Muscle layer of duodenum (tissue), 2 donors: ENCODE data around the gene CCDC88A.
A peak's percentile ranks its signal among the peaks of the same experiment; 100 is the strongest.

Source experiments
- H3K27ac ChIP-seq: one replicate; pipeline ENCODE4 v1.7.0; 2013; ENCODE audit warnings: mild to moderate bottlenecking, low read length
- H3K27me3 ChIP-seq: one replicate; pipeline ENCODE4 v1.7.0; 2013; ENCODE audit warnings: low read depth, mild to moderate bottlenecking, control low read depth, low read length
- H3K36me3 ChIP-seq, 2 donors: one replicate each; pipeline ENCODE4 v1.7.0; 2013; ENCODE audit warnings: low read length in 2 of 2, control low read depth in 1 of 2, mild to moderate bottlenecking in 1 of 2; ENCODE audit not compliant: insufficient read depth in 2 of 2, control insufficient read depth in 1 of 2
- H3K4me1 ChIP-seq, 2 donors: one replicate each; pipeline ENCODE4 v1.7.0; 2013; ENCODE audit warnings: low read length in 2 of 2, mild to moderate bottlenecking in 2 of 2, control low read depth in 1 of 2, moderate library complexity in 1 of 2; ENCODE audit not compliant: insufficient read depth in 2 of 2, control insufficient read depth in 1 of 2
- H3K4me3 ChIP-seq, 2 donors: one replicate each; pipeline ENCODE4 v1.7.0; 2013; ENCODE audit warnings: low read length in 2 of 2, low read depth in 1 of 2, mild to moderate bottlenecking in 1 of 2
- H3K9me3 ChIP-seq, 2 donors: one replicate each; pipeline ENCODE4 v1.7.0; 2013; ENCODE audit warnings: low read length in 2 of 2, control low read depth in 1 of 2, mild to moderate bottlenecking in 1 of 2; ENCODE audit not compliant: control insufficient read depth in 1 of 2
- donor health status: healthy.

Gene CCDC88A

DNA sequence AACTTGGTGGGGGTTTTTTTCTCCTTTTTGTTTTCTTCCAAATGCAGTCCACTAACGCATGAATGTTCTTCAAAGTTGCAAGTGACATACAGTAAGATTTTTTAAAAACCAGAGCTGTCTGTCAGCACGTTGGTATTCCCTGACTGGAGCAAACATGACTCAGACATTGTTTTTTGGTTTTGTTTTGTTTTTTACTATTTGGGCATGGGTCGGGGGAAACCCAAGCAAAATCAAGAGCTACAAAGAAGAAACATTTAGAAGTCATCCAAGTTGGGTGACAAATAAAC, 726 bp upstream of the CCDC88A start:
- Histone ChIP-seq H3K36me3 (no peaks in the 10 kb centered on the region), H3K4me1 (peaks cover 4 to 8% of the 10 kb centered on the region in 2 donors), H3K27ac (no peak overlapping the region), H3K9me3 (no peaks in the 10 kb centered on the region), H3K4me3 (peak overlapping the region; percentile 96 to 98), H3K27me3 (no peaks in the 10 kb centered on the region)

DNA sequence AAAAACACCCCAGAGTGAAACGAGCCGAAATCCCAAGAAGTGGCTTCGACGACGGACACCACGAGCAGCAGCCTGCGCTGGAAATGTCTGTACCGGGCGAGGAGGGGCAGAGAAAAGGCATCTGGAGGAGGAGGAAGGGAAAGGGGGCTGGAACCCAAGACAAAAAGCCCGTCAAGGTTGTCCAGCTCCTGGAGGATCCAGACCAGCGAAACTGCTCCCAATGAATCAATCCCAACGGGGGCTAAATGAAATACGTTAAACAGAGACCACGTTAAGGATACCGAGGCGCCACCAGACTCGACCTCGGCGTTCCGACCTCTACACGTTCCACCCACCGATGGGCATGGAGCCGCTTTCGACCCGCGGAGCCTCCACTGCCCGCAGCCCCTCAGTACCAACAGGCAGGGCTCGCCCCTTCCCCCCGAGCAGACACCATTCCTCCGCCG, 400 bp downstream of the CCDC88A start:
- Histone ChIP-seq H3K27ac (peak overlapping the region; percentile 73), H3K4me1 (peaks cover 4 to 8% of the 10 kb centered on the region in 2 donors)

DNA sequence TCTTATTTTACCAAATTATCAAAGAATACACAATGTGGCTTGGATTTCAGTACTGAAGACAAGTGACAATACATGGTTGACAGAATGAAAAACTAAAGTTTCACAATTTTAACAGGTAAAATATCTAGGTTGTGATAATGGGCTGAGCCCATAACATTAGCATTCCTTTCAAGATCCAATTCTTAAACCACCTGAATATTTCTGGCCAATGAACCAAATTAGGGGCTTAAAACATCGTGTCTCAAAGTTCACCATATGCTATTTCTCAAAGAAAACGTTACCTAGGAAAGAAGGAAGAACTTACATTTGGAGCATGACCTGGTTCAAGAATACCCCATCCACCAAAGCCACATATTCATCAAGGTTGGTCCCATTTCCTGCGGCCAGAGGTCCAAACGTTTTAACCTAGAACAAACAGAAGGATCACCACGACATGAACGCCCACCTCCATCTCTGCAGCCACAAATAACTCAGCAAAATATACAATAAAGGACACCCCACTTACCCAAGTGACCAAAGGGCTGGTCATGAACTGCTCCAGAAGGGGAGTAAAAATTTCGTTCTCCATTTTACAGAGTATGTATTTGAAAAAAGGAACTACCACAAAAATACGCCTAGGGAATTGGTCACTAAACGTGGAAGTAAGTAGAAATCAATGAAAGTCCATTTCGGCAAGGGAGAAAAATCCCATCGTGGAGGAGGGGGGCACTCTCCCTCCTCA, 984 bp downstream of the CCDC88A start:
- H3K27ac ChIP-seq: peak overlapping the region; percentile 73
- H3K4me1 ChIP-seq: peaks cover 4 to 8% of the 10 kb centered on the region in 2 donors
- H3K36me3 ChIP-seq: no peaks in the 10 kb centered on the region
- no peaks in the 10 kb centered on the region for H3K9me3 ChIP-seq
- H3K27me3 ChIP-seq: no peaks in the 10 kb centered on the region
- peak overlapping the region; percentile 96 to 98 for H3K4me3 ChIP-seq

More for the DNA sequence above, 400 bp downstream of the CCDC88A start:
- no peaks in the 10 kb centered on the region for H3K36me3 ChIP-seq
- peak overlapping the region; percentile 96 to 98 for H3K4me3 ChIP-seq
- H3K9me3 ChIP-seq: no peaks in the 10 kb centered on the region
- H3K27me3 ChIP-seq: no peaks in the 10 kb centered on the region

DNA sequence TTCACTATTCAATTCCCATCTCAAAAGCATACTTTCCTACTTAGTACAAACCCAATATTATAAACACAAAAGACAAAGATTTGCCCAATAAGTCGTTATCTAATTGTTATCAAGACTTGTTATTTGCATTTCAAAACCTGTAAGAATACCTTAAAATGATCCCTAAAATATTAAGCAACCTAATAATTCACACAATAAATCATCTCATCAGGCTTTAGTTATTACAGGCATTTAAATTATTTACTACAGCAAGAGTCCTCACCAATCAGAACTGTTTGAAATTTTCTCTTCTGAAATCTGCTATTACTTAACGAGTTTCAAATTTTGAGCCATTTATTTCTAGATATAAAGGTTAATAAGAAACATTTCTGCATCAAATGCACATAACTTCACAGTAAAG, 1.6 kb downstream of the CCDC88A start:
- Histone ChIP-seq H3K27me3 (no peaks in the 10 kb centered on the region), H3K4me3 (peak overlapping the region; percentile 96 to 98), H3K36me3 (no peaks in the 10 kb centered on the region), H3K9me3 (no peaks in the 10 kb centered on the region), H3K27ac (peak overlapping the region; percentile 26), H3K4me1 (peaks cover 4 to 8% of the 10 kb centered on the region in 2 donors)

DNA sequence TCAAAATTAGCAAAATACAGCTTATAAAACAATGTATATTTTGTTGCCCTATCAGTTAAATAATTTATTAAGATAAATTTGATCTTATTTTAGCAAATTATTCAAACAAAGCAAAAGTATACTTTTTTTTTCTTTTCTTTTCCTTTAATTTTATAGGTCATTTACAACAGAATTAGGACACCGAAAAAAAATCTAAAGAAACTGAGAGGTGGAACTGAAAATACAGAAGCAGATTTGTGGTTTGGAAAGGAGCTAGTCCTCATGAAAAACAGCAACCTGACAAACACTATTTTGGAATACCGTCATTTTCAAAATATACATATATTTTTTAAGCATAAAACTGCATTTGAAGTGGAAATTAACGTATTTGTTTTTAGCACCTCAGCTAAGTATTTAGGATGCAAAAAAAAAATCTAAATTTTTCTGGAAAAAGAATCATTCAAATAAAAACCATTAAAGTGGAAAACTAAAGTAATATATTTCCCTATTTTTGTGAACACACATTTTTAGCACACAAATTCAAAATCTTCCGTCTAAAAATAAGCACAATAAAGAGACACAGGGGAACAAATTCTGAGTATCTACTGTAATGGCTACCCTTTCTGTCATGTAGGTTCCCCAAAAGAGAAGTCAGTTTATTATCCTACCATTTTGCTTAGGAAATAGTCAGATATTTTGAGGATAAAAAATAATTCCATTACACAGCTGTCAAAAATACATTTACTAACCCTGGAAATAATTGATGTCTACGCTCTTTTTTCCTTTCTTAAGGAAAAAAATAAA, 2.7 kb downstream of the CCDC88A start:
- H3K4me1 ChIP-seq: peaks cover 4 to 8% of the 10 kb centered on the region in 2 donors
- H3K27me3 ChIP-seq: no peaks in the 10 kb centered on the region
- no peak overlapping the region for H3K27ac ChIP-seq
- no peaks in the 10 kb centered on the region for H3K9me3 ChIP-seq
- H3K36me3 ChIP-seq: no peaks in the 10 kb centered on the region
- H3K4me3 ChIP-seq: no peak overlapping the region

DNA sequence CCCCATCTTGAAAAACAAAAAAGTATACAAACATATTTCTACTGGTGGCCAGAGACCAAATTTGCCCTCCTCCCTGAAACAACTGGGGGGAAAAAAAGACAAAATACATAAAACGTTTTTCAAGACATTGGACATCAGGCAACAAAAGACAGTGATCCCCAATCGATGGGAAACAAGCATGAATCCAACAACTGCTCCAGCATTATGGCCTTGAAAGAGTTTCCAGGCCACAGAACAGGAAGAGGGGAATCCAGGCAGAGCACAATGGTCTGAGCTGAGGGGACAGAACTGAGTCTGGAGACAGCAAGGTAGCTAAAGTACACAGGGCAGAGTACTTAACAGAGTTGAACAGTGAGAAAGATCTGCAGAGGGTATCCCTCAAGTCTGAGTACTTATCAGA, 4.4 kb downstream of the CCDC88A start:
- peaks cover 0 to 8% of the 10 kb centered on the region in 2 donors for H3K4me1 ChIP-seq
- no peaks in the 10 kb centered on the region for H3K27me3 ChIP-seq
- no peak overlapping the region for H3K4me3 ChIP-seq
- no peaks in the 10 kb centered on the region for H3K9me3 ChIP-seq
- no peak overlapping the region for H3K27ac ChIP-seq
- H3K36me3 ChIP-seq: no peaks in the 10 kb centered on the region

DNA sequence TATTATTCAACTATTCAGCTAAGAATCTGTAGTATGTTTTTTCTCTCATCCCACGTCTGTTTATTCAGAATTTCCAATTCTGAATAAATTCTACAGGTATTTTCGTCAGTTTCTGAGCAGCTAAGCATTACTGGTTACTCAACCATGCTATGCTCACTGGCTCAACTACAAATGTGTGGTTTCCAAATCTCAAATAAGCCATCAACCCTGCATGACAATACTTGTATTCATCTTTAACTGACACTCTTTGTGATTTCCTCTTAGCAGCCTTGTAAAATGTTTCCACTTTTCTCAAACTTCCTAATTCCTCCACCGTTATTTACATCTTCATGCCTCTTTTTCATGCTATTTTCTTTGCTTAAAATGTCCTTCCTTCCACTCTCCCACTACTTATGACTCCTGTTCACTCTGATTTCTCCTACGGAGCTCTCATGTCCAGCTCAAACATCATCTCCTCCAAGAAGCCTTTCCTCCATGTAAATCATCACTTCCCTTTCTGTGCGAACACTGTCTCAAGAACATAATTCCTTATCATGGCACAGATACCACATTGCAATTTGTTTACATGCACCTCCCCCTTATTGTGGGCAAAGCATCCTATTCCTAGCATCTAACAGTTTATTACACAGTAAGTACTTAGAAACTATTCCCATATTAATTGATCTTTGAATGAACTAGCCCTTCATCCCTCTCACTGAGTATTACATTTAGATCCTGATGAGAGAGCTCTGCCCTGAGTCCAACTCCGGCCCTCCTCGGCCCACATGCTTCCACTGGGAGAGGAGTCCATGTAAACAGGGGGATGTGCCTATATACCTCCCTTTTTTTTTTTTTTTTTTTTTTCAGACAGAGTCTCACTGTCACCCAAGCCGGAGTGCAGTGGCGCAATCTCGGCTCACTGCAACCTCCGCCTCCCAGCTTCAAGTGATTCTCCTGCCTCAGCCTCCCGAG, 10.5 kb downstream of the CCDC88A start:
- no peaks in the 10 kb centered on the region for H3K9me3 ChIP-seq
- H3K36me3 ChIP-seq: no peaks in the 10 kb centered on the region
- no peak overlapping the region for H3K27ac ChIP-seq
- H3K4me1 ChIP-seq: no peaks in the 10 kb centered on the region
- H3K27me3 ChIP-seq: no peaks in the 10 kb centered on the region
- no peak overlapping the region for H3K4me3 ChIP-seq

DNA sequence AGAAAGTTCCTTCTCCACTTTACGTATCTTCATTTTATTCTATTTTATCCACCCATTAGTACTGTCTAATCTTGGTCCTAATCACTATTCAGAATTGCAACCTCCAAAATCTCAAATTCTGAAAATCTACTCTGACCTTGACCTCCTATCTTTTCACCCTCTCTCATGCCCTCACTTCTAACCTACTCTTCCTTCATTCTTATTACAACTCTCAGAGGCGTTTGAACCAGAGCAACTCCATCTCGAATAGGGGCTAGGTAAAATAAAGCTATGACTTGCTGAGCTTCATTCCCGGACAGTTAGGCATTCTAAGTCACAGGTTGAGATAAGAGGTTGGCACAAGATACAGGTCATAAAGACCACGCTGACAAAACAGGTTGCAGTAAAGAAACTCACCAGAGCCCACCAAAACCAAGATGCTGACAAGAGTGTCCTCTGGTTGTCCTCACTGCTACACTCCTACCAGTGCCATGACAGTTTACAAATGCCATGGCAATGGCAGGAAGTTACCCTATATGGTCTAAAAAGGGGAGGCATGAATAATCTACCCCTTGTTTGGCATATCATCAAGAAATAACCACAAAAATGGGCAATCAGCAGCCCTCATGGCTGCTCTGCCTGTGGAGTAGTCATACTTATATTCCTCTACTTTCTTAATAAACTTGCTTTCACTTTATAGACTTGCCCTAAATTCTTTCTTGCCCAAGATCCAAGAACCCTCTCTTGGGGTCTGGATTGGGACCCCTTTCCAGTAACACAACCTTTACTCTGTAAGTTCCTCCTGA, 11.4 kb downstream of the CCDC88A start:
- Histone ChIP-seq H3K27me3 (no peaks in the 10 kb centered on the region), H3K4me1 (no peaks in the 10 kb centered on the region), H3K27ac (no peak overlapping the region), H3K36me3 (no peaks in the 10 kb centered on the region), H3K9me3 (no peaks in the 10 kb centered on the region), H3K4me3 (no peak overlapping the region)

DNA sequence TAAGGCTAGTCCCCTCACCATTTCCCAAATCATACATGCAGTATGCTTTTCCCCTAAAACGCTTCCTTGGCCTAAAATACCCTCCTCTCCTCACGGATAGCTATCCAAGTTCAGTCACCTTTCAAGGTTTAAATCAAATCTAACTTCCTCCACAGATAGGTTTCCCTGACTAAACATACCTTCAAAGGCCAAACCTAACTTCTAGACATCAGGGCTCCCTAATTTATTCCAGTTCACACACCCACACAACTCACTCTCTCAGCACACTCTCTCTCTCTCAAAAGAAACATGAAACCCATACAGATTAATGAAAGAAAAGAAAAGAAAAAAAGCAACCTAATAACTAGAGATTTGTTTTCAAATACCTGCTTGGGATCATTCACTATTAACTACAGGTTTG, 14.5 kb downstream of the CCDC88A start:
- Histone ChIP-seq H3K27ac (no peak overlapping the region), H3K4me1 (no peaks in the 10 kb centered on the region), H3K36me3 (no peaks in the 10 kb centered on the region), H3K27me3 (no peaks in the 10 kb centered on the region), H3K9me3 (no peaks in the 10 kb centered on the region), H3K4me3 (no peak overlapping the region)

DNA sequence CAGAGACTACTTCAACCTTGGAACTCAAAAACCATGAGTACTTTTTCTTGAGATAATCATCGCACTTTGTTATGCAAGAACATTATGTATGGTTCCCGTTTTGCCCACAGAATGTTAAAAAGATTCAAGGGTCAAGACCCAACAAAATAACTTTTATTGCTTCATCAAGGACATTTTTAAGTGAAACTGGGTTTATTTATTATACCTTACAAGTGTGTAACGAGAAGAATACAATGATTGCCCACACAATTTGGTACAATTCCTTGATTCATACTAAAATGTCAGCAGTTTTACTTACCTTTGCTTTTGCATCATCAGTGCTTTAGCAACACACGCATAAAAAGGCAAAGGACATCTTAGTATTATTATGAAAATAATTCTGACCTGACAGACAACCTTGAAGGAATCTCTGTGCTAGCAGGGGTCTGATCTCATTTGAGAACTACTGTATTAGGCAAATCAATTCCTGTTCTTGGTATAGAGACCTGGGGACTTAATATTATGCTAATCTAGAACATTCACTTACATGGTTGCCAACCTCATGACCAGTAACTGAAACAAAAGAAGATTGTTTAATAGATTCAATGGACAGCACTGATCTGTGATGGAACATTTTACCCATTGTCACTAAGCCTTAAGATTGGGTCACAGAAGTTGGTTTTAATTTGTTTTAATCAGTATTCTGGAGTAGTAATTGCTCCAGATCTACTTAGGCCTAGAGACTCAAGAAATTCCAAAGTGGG, 16.2 kb downstream of the CCDC88A start:
- H3K9me3 ChIP-seq: no peaks in the 10 kb centered on the region
- no peak overlapping the region for H3K4me3 ChIP-seq
- no peaks in the 10 kb centered on the region for H3K4me1 ChIP-seq
- no peaks in the 10 kb centered on the region for H3K27me3 ChIP-seq
- no peak overlapping the region for H3K27ac ChIP-seq
- H3K36me3 ChIP-seq: no peaks in the 10 kb centered on the region
